ENCODE measurements around the gene STX4.
A peak's percentile ranks its signal among the peaks of the same experiment; 100 is the strongest.

DNA sequence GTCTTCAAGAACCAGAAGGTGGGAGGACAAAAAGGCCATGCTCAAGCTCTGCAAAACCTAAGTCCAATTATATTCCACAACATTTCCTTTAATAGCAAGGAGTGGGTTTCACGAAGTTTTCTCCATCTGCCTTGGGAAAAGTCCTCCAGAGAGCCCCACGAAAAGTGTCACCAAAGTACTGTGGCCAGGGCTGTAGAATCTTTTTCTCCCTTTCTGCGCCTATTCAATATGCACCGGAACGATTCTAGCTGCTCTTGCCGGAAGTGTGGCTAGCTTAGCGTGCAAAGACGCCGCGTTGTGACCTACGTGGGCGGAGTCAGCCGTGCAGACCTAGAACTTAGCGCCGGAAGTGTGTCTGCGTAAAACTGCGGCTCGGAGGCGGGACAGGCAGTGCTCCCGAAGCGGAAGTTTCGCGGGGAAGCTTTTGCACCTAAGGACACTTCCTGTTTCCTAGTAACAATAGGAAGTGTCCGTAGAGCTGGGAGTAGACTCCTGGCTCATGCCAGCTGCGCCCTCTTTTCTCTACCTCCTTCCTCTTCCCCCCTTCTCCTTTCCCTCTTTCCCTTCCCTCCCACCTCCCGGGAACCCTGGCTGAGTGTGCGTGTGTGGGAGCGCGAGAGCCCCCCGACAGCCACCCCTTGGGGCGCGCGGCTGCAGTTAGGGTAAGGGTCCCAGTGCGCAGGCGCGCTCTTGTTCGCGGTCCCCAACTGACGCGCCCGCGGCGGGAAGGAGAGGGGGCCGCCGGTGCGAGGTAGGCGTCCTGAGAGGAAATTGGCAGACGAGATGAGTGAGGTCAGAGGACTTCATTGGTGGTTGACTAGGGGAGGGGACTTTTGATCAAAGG lies 40.8 kb downstream of the STX4 start, which contains the start of the genes ZNF646 and ZNF668:
- TF ChIP-seq, protein P1, sequence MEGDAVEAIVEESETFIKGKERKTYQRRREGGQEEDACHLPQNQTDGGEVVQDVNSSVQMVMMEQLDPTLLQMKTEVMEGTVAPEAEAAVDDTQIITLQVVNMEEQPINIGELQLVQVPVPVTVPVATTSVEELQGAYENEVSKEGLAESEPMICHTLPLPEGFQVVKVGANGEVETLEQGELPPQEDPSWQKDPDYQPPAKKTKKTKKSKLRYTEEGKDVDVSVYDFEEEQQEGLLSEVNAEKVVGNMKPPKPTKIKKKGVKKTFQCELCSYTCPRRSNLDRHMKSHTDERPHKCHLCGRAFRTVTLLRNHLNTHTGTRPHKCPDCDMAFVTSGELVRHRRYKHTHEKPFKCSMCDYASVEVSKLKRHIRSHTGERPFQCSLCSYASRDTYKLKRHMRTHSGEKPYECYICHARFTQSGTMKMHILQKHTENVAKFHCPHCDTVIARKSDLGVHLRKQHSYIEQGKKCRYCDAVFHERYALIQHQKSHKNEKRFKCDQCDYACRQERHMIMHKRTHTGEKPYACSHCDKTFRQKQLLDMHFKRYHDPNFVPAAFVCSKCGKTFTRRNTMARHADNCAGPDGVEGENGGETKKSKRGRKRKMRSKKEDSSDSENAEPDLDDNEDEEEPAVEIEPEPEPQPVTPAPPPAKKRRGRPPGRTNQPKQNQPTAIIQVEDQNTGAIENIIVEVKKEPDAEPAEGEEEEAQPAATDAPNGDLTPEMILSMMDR (IDR thresholded peaks at IDR 0.05): peak in 1 of 6 experiments; percentile 17
- peak in 1 of 2 donors; percentile 65 for TF ChIP-seq POLR2A (IDR thresholded peaks at IDR 0.05)

Data from thyroid gland (tissue), 4 donors.